Stimulated activated CD4-positive, alpha-beta T cell treated with anti-CD3 and anti-CD28 coated beads, Interleukin-12 subunit alpha, Interleukin-12 subunit beta, amount 100 ng/mL, for 4 hours (primary cell): Measurements from ENCODE around the gene CLASP2.

Experiments
- DNase-seq: peaks from one replicate; pipeline ENCODE4 v3.0.0-alpha.2; 2020

The CLASP2 gene

GRCh38 chr3:33629219-33629618 is 88.8 kb downstream of the CLASP2 start:
- DNase-seq = no peak

DNA sequence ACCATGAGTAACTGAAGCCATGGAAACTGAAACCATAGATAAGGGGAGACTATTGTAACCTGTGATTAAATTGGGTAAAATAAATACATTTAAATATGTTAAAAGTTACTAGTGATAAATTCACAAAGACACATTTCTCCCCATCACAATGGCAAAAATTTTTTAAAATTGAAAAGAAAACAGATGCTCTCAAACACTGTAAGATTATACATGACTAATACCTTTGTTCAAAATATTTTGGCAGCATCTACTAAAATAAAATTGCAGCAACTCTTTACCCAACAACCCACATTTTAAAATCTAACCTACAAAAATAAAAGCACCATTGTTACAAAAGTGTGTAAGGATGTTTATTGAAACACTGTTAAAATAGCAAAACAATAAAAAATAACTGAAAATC is 93.3 kb downstream of the CLASP2 start:
- DNase-seq = no peak

- no peak for DNase-seq
These were observed 105.0 kb downstream of the CLASP2 start for GRCh38 chr3:33613041-33613440.

DNA sequence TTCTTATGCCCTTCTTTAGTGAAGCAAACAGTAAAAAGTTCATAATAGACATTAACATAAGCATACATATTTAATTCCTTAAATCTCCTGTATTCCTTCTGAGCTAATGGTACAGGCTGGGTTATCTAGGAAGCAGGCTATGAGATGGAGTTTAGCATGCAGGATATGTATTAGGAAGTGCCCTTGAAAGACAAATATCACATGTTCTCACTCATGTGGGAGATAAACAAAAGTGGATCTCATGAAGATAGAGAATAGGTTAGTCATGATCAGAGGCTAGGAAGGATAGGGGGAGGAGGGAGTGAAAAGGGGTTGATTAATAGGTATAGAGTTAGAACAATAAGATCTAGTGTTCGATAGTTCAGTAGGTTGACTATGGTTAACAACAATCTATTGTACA is 105.4 kb downstream of the CLASP2 start:
- no peak for DNase-seq

GRCh38 chr3:33602829-33603228 is 115.2 kb downstream of the CLASP2 start:
- no peak for DNase-seq

DNA sequence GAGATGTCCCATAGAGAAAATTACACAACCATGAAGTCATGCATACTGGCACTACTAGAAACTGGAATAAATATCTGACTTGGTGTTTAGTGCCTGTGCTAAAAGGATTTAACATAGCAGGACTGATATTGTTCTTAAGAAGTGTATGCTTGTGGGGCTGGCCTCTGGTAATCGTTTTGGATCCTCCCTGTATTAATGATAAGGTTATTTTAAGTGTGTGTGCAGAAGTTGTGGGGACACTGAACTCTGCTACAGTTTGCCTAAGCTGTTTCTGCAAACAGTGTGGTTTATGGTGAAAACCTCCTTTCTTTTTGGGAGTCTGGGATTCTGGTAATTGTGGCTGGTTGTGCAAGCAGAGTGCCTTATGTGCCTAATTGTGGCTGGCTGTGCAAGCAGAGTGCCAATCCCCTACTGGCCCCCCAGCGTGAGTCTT is 120.8 kb downstream of the CLASP2 start:
- no peak for DNase-seq

- no peak for DNase-seq
These were observed 125.1 kb downstream of the CLASP2 start for GRCh38 chr3:33592999-33593398.

- no peak for DNase-seq
These were observed 127.5 kb downstream of the CLASP2 start for GRCh38 chr3:33590541-33590940.

DNA sequence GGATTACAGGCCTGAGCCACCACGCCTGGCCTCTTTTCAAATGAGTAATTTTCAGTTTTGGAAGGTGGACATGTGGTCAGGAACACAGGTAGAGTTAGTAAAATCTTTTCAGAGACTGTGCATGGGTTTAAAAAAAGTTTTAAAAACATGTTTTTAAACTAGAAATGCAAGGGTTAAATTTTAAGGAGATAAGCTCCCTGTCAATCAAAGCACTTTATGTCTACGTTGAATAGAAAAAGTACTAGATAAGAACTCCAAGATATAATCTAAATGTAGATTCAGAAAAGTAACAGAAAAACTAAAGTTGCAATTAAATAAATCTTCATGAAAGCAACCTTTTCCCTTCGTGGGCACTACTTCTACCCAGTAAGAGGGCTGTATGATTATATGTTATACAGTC is 131.7 kb downstream of the CLASP2 start:
- DNase-seq = no peak

GRCh38 chr3:33582234-33582633 is 135.8 kb downstream of the CLASP2 start:
- DNase-seq = no peak

DNA sequence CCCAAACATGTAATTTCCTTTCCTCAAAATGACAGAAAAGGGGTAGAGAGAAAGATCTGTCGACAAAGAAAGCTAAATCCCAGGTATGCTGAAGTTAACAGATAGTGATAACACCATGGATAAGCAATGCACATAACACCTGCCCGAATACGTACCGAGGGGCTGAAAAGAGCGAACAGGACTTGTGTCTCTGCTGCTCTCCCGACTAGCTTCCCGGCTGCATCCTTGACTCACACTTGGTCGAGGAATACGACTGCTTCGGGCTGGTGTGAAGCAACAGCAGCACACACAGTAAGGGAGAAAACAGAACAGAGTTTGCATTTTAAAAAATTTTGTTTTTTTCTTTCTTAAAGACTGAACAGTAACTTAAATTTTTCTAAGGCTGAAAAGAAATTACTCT is 136.4 kb downstream of the CLASP2 start:
- no peak for DNase-seq

- DNase-seq = no peak
These were observed 138.2 kb downstream of the CLASP2 start for GRCh38 chr3:33579840-33580239.

DNA sequence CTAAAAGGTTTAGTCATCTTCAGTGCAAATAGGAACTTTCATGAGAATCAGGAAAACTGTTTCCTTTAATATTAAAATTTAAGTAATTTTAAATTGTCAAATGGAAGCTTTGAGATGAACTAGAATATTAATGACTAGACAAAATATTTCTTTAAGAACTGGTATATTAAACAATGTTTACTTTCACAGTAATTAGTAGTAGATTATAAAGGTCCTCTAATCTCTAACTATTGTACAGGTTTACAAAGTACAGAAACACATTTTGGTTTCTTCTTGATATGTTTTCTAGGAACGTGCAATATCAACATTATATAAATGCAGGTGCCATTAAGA is 138.9 kb downstream of the CLASP2 start:
- DNase-seq = no peak

DNA sequence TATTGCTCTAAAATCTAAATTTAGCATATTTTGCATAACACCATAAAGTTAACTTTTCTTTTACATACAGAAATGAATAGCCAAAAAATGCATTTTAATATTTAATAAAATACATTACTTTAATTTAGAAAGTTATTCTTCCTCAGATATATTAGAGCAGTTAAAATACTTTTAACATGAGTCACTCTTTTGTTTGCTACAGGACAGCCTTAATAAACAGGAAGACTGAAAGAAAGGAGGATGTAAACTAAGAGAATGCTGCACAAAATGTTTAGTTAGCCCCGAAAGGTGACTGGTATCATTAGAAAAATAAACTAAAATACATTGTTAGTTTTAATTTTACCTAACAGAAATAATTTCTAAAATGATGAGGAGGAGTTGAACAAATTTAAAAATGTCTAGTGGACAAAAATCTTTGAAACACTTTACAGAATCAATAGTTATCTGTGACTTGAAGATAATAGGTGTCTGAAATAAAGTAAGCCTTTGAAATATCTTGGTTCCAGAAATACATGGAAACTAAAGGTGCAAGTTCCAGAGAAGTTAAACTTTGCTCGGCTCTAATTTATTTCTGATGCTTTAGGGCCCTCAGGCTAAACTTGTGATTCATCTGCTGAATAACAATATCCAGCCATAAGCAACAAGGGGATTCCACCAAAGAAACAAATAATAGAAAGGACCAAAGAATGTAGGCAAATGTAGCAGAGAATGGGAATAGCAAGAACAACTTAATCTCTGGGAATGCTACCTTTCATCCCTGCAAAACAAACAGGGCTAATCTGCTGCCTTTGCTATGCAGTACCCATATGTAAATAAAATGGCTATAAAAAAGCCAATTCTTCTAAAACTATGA is 139.5 kb downstream of the CLASP2 start:
- no peak for DNase-seq

DNA sequence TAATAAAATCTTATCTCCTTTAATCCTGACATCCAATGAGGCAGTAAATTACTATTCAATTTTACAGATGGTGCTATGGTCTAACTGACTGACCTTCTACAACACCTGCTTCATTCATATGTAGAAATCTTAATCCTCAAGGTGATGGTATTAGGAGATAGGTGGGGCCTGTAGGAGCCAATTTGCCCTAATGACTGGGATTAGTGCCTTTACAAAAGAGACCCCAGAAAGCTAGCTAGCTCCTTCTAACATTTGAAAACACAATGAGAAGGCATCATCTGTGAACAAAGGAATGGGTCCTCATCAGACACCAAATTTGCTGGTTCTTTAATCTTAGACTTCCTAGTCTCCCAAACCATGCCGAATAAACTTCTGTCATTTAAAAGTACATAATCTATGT is 140.5 kb downstream of the CLASP2 start:
- no peak for DNase-seq

DNA sequence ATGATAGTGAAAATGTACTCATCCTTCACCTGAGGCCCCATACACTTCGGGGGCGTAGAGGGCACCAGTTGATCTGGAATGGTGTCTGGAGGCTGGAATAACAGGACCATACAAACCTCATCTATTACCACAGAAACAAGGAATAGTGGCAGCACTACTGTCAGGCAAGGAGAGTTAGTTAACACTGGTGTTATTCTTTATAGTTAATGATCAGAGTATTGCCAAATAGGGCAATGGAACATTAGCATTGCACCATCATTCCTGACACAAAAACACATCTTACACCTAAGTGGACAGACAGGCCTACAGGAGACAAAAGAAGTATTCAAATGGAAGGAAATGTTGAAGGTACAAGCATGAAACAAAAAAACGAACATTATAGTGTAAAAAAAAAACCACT is 140.9 kb downstream of the CLASP2 start:
- DNase-seq = no peak

GRCh38 chr3:33575311-33575710 is 142.7 kb downstream of the CLASP2 start:
- no peak for DNase-seq

GRCh38 chr3:33557829-33558228 is 160.2 kb downstream of the CLASP2 start:
- no peak for DNase-seq

GRCh38 chr3:33557279-33557678 is 160.8 kb downstream of the CLASP2 start:
- no peak for DNase-seq

GRCh38 chr3:33547101-33547500 is 171.0 kb downstream of the CLASP2 start:
- DNase-seq = no peak

DNA sequence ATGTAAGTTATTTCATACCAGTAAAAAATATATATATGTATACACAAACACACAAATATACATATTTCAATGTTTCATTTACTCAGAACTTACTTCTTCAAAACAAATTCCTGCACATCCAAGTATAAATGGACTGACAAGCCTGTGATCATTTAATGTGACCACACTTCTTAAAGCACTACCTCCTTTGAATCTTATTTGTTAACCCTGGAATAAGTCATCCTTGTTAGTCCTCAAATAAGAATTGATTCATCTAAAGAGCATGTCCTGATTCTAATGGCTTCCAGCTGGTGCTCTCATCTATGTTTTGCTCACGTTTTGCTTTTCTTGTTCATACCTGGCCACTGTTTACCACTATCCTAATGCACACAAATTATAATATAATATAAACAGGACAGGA is 173.9 kb downstream of the CLASP2 start:
- no peak for DNase-seq

DNA sequence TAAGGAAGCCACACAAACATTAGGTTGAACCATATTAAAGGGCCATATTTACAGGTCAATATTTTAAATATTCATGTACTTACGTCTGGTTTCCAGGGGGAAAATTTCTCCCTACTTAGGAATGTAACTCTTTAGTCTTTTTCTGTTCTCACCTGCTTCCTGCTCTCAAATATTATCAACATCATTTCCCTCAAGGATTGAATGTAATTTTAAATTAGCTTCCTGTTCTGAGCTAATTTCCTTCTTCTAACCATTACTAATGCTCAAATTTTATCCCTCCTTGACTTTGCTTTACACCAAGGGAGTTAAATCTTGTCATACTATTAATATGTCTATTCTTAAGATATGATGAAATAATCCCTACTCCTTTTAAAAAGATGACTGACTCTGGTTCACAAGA is 174.5 kb downstream of the CLASP2 start:
- no peak for DNase-seq

- no peak for DNase-seq
These were observed 176.1 kb downstream of the CLASP2 start for GRCh38 chr3:33541918-33542317.

DNA sequence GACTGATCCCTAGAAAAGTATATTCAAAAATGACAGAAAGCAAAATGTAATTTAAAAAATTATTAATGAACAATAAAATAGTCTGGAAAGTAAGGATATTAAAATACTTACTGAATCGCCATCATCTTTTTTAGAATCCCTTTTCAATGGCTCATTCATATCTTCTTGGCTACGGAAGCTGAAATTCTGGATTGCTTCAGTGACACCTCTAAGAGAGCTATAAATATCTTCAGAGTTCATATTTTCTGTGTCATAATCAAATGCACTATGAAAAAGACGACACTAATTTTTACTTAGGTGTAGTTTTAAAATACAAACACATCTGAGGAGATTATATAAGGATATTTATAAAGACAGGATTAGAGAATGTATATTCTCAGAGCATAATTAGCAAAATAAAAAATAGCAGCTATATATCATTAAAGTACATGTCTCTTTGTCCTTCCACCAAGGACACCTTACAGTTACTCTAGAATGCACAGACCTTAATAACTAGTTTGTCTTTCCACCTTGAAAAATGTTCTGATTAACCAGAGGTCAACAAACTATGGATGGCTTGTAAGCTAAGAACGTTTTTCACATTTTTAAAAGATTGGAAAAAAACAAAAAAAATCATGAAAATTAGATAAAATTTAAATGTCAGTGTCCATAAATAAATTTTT is 179.2 kb downstream of the CLASP2 start:
- DNase-seq = no peak

GRCh38 chr3:33537133-33537532 is 180.9 kb downstream of the CLASP2 start:
- DNase-seq = no peak
